GM19455 (cell line): ENCODE data around the gene CUTC.

Experiments used
- ATAC-seq: cut with Tn5 transposase; IDR thresholded peaks from one replicate; pipeline ENCODE4 v1.9.1; 2021; ENCODE audit not compliant: unreplicated experiment

The CUTC gene

DNA sequence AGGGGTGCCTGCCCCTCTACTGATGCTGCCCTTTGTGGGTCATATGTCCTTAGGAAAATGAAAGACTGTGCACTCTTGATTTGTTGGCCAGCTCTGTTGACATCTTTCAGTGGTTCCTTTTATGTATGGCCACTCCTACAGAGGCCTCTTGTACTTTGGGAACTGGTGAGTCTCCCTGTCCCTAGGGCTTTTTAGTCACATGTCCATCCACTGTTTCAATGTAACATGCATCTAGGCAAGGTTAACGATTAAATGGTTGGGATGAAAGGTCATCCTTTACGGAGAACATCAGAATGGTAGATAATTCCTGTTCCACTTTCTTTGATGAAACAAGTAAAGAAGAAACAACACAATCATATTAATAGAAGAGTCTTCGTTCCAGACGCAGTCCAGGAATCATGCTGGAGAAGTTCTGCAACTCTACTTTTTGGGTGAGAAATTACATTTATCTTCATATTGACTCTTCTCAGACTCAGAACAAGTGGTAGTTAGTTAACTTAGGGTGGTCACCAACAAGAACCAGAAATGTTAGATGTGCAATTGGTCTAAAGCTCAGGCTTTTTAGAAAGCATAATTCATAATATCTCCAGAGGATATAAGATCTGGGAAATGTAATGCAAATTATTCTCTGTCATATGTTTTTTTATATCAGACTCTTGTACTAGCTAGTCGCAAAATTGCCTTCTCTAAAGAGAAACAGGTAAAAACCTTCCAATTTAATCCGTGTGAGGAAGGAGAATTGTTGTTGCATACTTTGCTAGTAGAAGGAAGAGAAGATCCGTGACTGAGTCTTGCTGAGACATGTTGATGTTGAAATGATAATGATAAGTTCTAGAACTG, 50.6 kb downstream of the CUTC start, which contains the start of gene ABCC2:
Gene ABCC2 (plus strand): TSS at position 194 of the 840 bp plus-strand sequence. CDS start 205 bp downstream, at position 399.
- no peak for ATAC-seq

GRCh38 chr10:99784016-99784726, 52.1 kb downstream of the CUTC start:
- ATAC-seq, result no peak

DNA sequence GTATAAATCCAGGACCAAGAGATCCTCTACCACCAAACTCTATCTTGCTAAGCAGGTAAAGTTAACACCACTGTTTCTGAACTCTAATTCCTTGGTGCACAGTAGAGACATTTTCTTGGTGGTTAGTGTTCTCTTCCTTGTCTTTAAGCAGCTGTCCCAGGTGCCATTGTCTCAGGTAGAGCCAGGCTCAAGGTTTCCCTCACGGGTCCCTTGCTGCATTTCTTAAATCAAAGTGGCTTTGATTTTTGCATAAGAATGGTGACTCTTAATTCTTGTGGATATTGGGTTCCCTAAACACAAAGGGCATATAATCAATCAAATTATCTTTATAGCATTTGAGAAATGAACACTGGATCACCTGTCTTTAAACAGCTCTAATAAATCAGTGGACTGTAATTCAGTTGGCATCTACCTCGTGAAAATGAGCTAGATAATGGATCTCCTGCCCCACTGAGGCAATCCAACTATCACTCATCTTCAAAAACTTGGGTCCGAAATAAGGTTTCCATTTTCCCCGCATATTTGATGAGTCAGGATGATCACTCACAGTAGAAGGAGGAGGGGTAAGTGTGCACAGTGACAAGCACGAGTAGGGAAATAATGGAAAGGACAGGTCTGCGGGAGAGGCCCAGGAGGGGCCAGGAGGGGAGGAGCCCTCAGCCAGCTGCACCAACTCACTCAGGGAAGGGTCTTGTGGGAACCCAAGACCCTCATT, 52.9 kb downstream of the CUTC start:
- no peak for ATAC-seq

DNA sequence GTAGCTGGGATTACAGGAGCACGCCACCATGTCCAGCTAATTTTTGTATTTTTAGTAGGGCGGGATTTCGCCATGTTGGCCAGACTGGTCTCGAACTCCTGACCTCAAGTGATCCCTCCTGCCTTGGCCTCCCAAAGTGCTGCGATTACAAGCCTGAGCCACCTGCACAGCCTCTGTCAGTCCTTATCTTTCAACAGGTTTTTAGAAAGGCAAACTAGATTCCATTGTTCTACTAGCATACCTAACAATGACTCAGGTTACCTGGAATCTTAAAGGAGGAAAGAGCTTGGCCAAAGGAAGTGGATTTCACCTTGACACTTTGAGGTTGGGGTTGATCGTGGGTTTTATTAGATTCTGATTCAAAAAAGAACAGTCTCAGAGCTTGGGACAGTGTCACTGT, 53.6 kb downstream of the CUTC start:
- no peak for ATAC-seq

DNA sequence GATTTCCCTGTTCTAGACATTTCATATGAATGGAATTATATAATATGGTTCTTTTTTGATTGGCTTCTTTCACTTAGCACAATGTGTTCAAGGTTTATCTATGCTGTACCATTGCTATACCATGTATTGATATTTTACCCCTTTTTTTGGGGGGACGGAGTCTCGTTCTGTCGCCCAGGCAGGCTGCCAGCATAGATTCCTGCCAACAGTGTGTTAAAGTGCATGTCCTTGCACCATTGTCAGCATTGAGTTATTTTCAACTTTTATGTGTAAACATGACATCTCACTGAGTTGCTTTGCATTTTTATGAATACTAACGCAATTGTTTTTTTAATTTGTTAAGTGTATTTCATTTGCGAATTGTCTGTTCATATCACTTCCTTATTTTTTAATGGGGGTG, 55.3 kb downstream of the CUTC start:
- no peak for ATAC-seq

- no peak for ATAC-seq
Measured at GRCh38 chr10:99787782-99788445, 55.9 kb downstream of the CUTC start.

DNA sequence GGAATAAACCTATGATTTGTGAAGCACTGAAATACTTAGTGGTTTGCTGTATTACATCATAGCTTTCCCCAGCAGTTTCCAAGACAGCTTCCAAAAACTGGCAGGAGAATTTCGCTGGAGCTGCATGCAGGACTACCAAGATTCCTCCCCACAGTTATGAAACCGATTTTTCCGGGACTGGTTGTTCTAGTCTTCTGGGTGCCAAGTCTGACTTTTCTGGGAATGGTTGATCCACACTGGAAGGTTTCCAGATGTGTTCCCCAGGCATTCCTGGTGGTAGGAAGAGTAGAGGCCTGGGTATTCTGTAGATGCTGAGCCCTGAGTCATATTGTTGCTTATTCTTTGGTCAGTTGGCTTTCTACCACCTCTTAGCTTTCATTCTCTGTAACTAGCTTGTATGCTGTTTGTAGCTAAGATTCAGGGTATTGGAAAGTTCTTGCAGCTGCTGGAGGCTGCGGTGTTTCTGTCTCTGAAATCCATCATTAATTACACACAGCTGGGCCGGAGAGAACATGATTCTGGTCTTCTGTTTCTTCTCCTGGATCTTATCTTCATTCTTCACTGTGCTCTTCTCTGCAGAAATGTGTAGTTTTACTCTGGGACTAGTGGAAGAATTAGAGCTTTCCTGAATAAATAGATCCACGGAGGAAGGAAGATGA, 56.7 kb downstream of the CUTC start:
- no peak for ATAC-seq

DNA sequence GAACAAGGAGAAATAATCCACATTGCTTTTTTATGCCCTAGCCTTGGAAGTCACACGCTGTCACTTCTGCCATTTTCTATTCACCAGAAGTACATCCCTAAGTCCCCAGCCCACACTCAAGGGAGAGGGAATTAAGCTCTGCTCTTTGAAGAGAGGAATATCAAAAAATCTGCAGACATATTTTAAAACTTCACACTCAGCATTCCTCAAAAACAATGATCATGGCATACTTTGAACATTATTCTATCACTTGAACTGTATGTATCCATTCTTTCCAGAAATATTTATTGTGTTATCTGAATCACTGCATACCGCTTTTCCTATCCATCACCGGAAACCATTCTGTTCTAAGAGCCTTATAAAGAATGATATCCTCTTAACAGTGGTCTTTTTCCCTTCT, 59.8 kb downstream of the CUTC start:
- no peak for ATAC-seq

DNA sequence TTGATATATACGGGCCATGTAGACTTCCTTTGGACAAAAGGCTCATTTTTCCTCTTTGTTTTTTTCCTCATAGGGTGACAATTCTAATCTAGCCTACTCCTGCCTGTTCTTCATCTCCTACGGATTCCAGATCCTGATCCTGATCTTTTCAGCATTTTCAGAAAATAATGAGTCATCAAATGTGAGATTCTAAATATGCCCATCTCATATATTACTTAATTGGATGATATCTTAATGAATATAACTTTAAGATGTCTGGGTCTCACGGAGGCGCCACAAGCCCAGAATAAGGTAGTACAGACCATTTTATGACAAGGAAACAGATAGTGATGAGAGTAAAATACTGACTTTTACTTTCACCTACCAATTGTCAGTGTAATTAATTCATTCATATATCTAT, 61.8 kb downstream of the CUTC start:
- no peak for ATAC-seq

- ATAC-seq, result no peak
Measured at GRCh38 chr10:99796928-99797327, 64.9 kb downstream of the CUTC start.

DNA sequence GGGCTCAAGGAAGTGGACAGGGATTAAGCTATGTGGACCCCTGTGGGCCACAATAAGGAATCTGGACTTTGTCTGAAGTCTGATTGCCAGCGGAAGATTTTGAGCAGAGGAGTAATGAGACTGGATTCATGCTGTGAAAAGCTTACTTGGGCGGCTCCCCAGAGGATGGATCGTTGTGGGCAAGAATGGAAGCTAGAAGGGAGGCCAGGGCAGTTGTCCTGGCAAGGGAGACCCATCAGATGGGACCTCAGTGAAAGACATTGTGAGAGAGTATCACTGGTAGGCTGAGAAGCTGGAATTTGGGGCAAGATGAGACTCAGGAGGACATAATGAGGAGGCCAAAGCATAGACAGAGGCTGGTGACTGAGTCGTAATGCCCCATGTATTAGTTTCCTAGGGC, 66.0 kb downstream of the CUTC start:
- ATAC-seq, result no peak

DNA sequence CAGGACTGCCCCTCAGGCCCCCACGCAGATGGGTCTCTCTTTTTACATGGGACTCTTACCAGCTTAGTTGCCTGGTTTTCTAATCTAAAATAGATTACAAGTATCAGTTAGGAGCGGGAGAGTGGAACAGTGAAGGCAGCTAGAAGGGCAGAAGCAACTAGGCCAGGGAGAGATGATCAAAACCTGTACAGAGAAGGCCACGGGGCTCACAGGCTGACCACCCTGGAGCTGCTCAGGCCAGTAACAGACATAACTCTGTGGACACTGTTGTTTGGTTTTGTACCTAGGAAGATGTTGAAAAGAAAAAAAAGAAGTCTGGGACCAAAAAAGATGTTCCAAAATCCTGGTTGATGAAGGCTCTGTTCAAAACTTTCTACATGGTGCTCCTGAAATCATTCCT, 66.9 kb downstream of the CUTC start:
- no peak for ATAC-seq

DNA sequence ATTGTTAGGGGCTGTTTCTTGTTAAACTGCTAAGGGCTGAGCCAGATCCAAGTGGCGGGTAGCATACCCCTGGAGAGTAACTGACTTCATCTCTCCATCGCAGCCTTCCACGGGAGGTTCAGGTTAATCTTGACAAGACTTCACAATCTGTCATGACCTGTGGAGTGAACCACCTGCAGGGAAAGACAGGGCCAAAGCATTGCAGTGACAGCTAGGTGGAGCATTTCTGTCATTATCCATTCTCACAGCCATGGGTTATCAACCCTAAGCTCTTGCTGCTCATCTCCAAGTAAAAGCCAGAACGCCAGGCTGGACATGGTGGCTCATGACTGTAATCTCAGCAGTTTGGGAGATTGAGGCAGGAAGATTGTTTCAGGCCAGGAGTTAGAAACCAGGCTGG, 67.6 kb downstream of the CUTC start:
- ATAC-seq, result no peak

GRCh38 chr10:99804471-99804870, 72.4 kb downstream of the CUTC start:
- ATAC-seq, result no peak

- no peak for ATAC-seq
Measured at GRCh38 chr10:99805190-99805589, 73.2 kb downstream of the CUTC start.
